ENCODE results near the gene CBX1.

DNA sequence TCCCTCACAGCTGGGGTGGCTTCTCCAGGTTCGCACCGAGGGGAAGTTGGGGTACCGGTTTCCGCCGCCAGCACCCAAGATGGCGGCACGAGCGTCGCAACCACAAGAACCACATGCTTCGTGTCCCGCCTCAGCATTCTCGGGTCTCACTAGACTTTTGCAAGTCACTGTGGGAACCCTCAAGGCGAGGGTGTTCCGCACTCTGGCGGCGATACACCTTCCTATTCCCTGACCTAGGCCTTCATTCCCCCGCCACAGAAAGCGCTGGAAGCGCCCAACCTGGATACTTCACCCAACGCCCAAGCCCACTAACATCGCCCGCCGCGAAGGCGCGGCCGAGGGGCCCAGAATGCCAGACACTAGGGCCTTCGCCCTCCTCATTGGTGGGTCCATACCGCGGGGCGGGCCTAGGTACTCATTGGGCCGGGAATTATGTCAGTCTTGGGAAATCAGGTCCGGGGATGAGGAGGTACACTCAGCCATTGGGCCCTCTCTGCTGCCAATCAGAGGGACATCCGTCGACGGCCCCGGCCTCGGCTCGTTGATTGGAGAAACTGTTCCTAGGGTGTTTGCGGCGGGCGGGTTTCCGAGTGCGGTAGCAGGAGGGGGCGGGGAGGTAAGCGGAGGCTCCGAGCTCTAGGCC, 53.4 kb downstream of the CBX1 start, which contains the start of gene NFE2L1:
- TF ChIP-seq, protein P1, sequence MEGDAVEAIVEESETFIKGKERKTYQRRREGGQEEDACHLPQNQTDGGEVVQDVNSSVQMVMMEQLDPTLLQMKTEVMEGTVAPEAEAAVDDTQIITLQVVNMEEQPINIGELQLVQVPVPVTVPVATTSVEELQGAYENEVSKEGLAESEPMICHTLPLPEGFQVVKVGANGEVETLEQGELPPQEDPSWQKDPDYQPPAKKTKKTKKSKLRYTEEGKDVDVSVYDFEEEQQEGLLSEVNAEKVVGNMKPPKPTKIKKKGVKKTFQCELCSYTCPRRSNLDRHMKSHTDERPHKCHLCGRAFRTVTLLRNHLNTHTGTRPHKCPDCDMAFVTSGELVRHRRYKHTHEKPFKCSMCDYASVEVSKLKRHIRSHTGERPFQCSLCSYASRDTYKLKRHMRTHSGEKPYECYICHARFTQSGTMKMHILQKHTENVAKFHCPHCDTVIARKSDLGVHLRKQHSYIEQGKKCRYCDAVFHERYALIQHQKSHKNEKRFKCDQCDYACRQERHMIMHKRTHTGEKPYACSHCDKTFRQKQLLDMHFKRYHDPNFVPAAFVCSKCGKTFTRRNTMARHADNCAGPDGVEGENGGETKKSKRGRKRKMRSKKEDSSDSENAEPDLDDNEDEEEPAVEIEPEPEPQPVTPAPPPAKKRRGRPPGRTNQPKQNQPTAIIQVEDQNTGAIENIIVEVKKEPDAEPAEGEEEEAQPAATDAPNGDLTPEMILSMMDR (conservative IDR thresholded peaks at IDR 0.05; ENCODE audit: low read depth, low read length), result no peak
- TF ChIP-seq POLR2A (IDR thresholded peaks at IDR 0.05; ENCODE audit: low read depth, low read length), result peak; percentile 90
- TF ChIP-seq RFX5 (IDR thresholded peaks at IDR 0.05; ENCODE audit: low read depth, low read length), result no peak
- TF ChIP-seq, protein P2, sequence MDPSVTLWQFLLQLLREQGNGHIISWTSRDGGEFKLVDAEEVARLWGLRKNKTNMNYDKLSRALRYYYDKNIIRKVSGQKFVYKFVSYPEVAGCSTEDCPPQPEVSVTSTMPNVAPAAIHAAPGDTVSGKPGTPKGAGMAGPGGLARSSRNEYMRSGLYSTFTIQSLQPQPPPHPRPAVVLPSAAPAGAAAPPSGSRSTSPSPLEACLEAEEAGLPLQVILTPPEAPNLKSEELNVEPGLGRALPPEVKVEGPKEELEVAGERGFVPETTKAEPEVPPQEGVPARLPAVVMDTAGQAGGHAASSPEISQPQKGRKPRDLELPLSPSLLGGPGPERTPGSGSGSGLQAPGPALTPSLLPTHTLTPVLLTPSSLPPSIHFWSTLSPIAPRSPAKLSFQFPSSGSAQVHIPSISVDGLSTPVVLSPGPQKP (IDR thresholded peaks at IDR 0.05; ENCODE audit: borderline replicate concordance, low read depth, low read length), result no peak
- TF ChIP-seq RAD21 (IDR thresholded peaks at IDR 0.05; ENCODE audit: low read length), result no peak
- TF ChIP-seq CEBPB (IDR thresholded peaks at IDR 0.05; ENCODE audit: low read depth, low read length), result peak; percentile 79
- TF ChIP-seq MXI1 (IDR thresholded peaks at IDR 0.05; ENCODE audit: borderline replicate concordance, low read depth, low read length), result no peak
- no peak for TF ChIP-seq RCOR1 (IDR thresholded peaks at IDR 0.05; ENCODE audit: insufficient replicate concordance, low read length)
- TF ChIP-seq BHLHE40 (IDR thresholded peaks at IDR 0.05; ENCODE audit: low read depth, low read length), result no peak
- TF ChIP-seq FOS (IDR thresholded peaks at IDR 0.05; ENCODE audit: low read depth, low read length), result peak; percentile 42; the same call in 1 of the 2 replicates
- 0 out of 2 replicates have a peak, but pooled peaks have one; percentile 62 for TF ChIP-seq MAZ (IDR thresholded peaks at IDR 0.05; ENCODE audit: borderline replicate concordance, low read depth, low read length)
- TF ChIP-seq NFE2L2 (IDR thresholded peaks at IDR 0.05; ENCODE audit: low read depth, low read length), result peak; percentile 58
